CD4-positive, alpha-beta T cell treated with Interleukin-21 for 1 hour (primary cell): ENCODE measurements around the gene BHLHE23.

Source experiments
- DNase-seq: peaks from one replicate; pipeline ENCODE4 v3.0.0-alpha.2; 2020

Gene BHLHE23

GRCh38 chr20:62986257-62986800 is 20.4 kb downstream of the BHLHE23 start:
- DNase-seq, result no peak

GRCh38 chr20:62985444-62985778 is 21.4 kb downstream of the BHLHE23 start:
- DNase-seq, result no peak

- DNase-seq, result no peak
These were observed 21.9 kb downstream of the BHLHE23 start for GRCh38 chr20:62984666-62985443.

- no peak for DNase-seq
These were observed 23.6 kb downstream of the BHLHE23 start for GRCh38 chr20:62983210-62983609.

- no peak for DNase-seq
These were observed 24.4 kb downstream of the BHLHE23 start for GRCh38 chr20:62982124-62983075.

GRCh38 chr20:62980970-62981369 is 25.8 kb downstream of the BHLHE23 start:
- peak; percentile 48 for DNase-seq

GRCh38 chr20:62980380-62980960 is 26.3 kb downstream of the BHLHE23 start:
- no peak for DNase-seq

GRCh38 chr20:62979876-62980373 is 26.8 kb downstream of the BHLHE23 start:
- no peak for DNase-seq

GRCh38 chr20:62979310-62979709 is 27.5 kb downstream of the BHLHE23 start:
- no peak for DNase-seq

GRCh38 chr20:62978561-62978943 is 28.2 kb downstream of the BHLHE23 start:
- no peak for DNase-seq

- peak; percentile 89 for DNase-seq
These were observed 28.9 kb downstream of the BHLHE23 start for GRCh38 chr20:62977613-62978560.

- no peak for DNase-seq
These were observed 29.9 kb downstream of the BHLHE23 start for GRCh38 chr20:62976886-62977285.

- no peak for DNase-seq
These were observed 30.8 kb downstream of the BHLHE23 start for GRCh38 chr20:62975812-62976508.

- no peak for DNase-seq
These were observed 31.5 kb downstream of the BHLHE23 start for GRCh38 chr20:62975251-62975760.

GRCh38 chr20:62972845-62973745 is 33.7 kb downstream of the BHLHE23 start:
- no peak for DNase-seq

- DNase-seq, result peak; percentile 86
These were observed 34.6 kb downstream of the BHLHE23 start for GRCh38 chr20:62971950-62972844.

GRCh38 chr20:62971211-62971949 is 35.4 kb downstream of the BHLHE23 start:
- no peak for DNase-seq
